Calu3 (cell line): ENCODE data around the gene TFCP2. TPM values are rescaled to one million over a fixed set of nuclear protein-coding genes. Genes with fewer than 3 reads are reported as not detected.

Source experiments
- BruUV-seq: library from RNA; stranded (reverse); fragments of 400-500 nt; replicated peaks from 2 replicates; lab custom pipeline; 2021; lab: Mats Ljungman, UMichigan
- CTCF ChIA-PET: fragments of 300-600 bp; sonication (Branson Sonifier 250); formaldehyde crosslinking; loops from one replicate; lab custom pipeline; 2022; ENCODE audit warnings: antibody characterized with exemption; lab: Charles Lee
- DNase-seq: peaks from one replicate; pipeline ENCODE4 v3.0.0; 2022
- H3K27ac Mint-ChIP-seq: one replicate; pipeline ENCODE4 v1.8.0; 2022; ENCODE audit warnings: mixed read lengths; ENCODE audit not compliant: unreplicated experiment
- H3K27me3 Mint-ChIP-seq: one replicate; pipeline ENCODE4 v1.8.0; 2022; ENCODE audit warnings: mixed read lengths; ENCODE audit not compliant: unreplicated experiment
- H3K36me3 Mint-ChIP-seq: one replicate; pipeline ENCODE4 v1.8.0; 2022; ENCODE audit warnings: mild to moderate bottlenecking, moderate library complexity, mixed read lengths; ENCODE audit not compliant: insufficient read depth, unreplicated experiment
- H3K4me1 Mint-ChIP-seq: one replicate; pipeline ENCODE4 v1.8.0; 2022; ENCODE audit warnings: mild to moderate bottlenecking, low read depth, mixed read lengths; ENCODE audit not compliant: unreplicated experiment
- H3K4me3 Mint-ChIP-seq: one replicate; pipeline ENCODE4 v1.8.0; 2022; ENCODE audit warnings: mild to moderate bottlenecking, low read depth, moderate library complexity, mixed read lengths; ENCODE audit not compliant: unreplicated experiment
- H3K9me3 Mint-ChIP-seq: one replicate; pipeline ENCODE4 v1.8.0; 2022; ENCODE audit warnings: low read depth, mixed read lengths; ENCODE audit not compliant: unreplicated experiment
- CTCF ChIP-seq: fragments of 200-600 bp; IDR thresholded peaks from one replicate; pipeline ENCODE4 v1.8.0; 2022; ENCODE audit warnings: antibody characterized with exemption; ENCODE audit not compliant: unreplicated experiment
- intact Hi-C: fragments of 100-400 bp; cut with micrococcal nuclease; formaldehyde crosslinking; loops from one replicate; pipeline ENCODE4 v1.10.0; 2022; ENCODE audit not compliant: unreplicated experiment
- total RNA-seq: library from RNA; stranded (reverse); gene quantifications from 2 replicates; pipeline ENCODE4 v1.2.3, GENCODE V29; 2022

The TFCP2 gene
- total RNA-seq, 1 experiment from 2014 or later = 19.6 TPM

DNA sequence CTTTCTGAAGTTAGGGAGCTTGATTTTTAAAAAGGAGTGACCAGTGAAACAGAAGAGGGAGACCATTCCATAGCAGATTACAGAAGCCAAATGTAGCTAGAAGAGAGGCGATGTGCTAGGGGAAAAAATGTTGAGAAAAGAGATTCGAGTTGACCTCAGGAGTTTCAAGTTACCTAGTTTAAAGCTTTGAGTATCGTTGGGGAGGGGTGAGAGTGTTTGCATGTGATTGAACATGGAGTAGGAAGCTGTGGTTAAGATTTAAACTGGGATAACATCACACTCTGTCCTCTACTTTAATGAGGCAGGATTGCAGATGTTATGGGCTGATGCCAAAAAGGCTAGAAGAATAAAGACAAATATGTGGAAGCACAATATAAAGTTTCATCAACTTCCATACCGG lies 121.1 kb downstream of the TFCP2 start:
- no peak overlapping the region for H3K27ac Mint-ChIP-seq
- DNase-seq = no peak
- CTCF ChIA-PET = interaction anchor here (0.6 kb wide), 1 partner anchor 960 kb away, joined by 3 read pairs; no protein-coding TSS in a partner anchor
- no peaks in the 10 kb centered on the region for H3K4me1 Mint-ChIP-seq
- no peak overlapping the region for H3K4me3 Mint-ChIP-seq
- no peaks in the 10 kb centered on the region for H3K27me3 Mint-ChIP-seq
- intact Hi-C loops = no loop called here
- H3K9me3 Mint-ChIP-seq = no peaks in the 10 kb centered on the region
- BruUV-seq = no TSS peak
- H3K36me3 Mint-ChIP-seq = peaks cover 25% of the 10 kb centered on the region
- no peak for TF ChIP-seq CTCF

DNA sequence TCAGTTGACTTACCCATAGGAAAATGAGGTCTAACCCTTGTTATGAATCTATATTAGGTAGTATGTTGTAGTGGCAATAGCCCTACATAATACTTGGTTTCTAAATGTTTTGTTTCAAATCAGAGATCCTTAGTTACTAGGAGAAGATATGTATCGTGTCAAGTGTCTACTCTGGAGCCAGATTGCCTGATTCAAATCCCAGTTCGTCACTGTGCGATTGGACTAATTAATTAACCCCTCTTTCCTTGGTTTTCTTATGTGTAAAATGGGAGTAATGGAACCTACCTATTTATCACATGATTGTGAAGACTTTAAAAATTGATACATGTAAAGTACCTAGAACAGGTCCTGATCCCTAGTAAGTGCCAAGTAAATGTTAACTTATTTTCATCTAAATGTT lies 123.4 kb downstream of the TFCP2 start:
- H3K9me3 Mint-ChIP-seq = no peaks in the 10 kb centered on the region
- H3K36me3 Mint-ChIP-seq = peaks cover 25% of the 10 kb centered on the region
- no peaks in the 10 kb centered on the region for H3K4me1 Mint-ChIP-seq
- H3K4me3 Mint-ChIP-seq = peak overlapping the region; percentile 88
- no peak for TF ChIP-seq CTCF
- no TSS peak for BruUV-seq
- DNase-seq = no peak
- CTCF ChIA-PET = no interaction called here
- intact Hi-C loops = no loop called here
- no peak overlapping the region for H3K27ac Mint-ChIP-seq
- no peaks in the 10 kb centered on the region for H3K27me3 Mint-ChIP-seq

DNA sequence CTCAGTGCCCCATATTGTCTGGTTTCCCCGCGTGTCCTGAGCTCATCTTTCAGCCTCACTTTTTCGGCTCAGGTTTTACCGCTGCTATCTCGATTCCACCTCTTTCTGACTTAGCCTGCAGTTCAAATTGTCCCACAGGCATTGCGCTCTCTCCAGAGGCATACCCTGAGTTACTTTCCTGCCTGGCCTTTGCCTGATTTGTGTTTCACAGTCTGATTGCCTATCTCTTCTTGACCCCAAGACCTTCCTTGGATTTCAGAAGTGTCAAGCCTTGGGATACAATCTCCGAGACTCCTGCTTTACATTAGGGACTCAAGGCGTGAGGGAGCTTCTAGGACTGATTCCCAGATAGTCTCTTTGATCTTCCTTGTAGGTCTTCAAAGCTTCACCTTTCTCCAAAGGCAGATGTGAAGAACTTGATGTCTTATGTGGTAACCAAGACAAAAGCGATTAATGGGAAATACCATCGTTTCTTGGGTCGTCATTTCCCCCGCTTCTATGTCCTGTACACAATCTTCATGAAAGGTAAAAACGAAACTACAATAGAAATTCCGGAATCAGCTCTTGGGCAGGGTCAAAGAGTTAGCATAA lies 124.2 kb downstream of the TFCP2 start:
- Mint-ChIP-seq H3K4me1 (no peaks in the 10 kb centered on the region), H3K27ac (peak overlapping the region; percentile 96), H3K27me3 (no peaks in the 10 kb centered on the region), H3K4me3 (peak overlapping the region; percentile 88), H3K9me3 (no peaks in the 10 kb centered on the region), H3K36me3 (peaks cover 25% of the 10 kb centered on the region)
- no peak for TF ChIP-seq CTCF
- BruUV-seq = TSS peak; percentile 73
- intact Hi-C loops = no loop called here
- no peak for DNase-seq
- CTCF ChIA-PET = interaction anchor here (0.8 kb wide), 1 partner anchor 50 kb away, joined by 4 read pairs; no protein-coding TSS in a partner anchor

GRCh38 chr12:51047655-51048540 lies 125.0 kb downstream of the TFCP2 start, which contains the start of gene LETMD1:
Gene LETMD1 (plus strand): TSS chr12:51048327. CDS start chr12:51048357, 30 bp downstream.
- no peaks in the 10 kb centered on the region for H3K27me3 Mint-ChIP-seq
- intact Hi-C loops = no loop called here
- H3K9me3 Mint-ChIP-seq = no peaks in the 10 kb centered on the region
- no peaks in the 10 kb centered on the region for H3K4me1 Mint-ChIP-seq
- H3K4me3 Mint-ChIP-seq = peak within 1 kb of the TSS; percentile 88
- CTCF ChIA-PET = interaction anchor here (0.8 kb wide), 1 partner anchor 51 kb away, joined by 4 read pairs; no protein-coding TSS in a partner anchor
- H3K27ac Mint-ChIP-seq = peak within 1 kb of the TSS; percentile 96
- peaks cover 25% of the 10 kb centered on the region for H3K36me3 Mint-ChIP-seq
- peak; percentile 66 for TF ChIP-seq CTCF
- BruUV-seq = TSS peak; percentile 89
- peak; percentile 85 for DNase-seq

Other genes starting within 250 kb of the TFCP2 start
- gene HIGD1C, start 220.6 kb downstream of the TFCP2 start, total RNA-seq = not detected in 2 replicates
- 49.5 and 51.3 TPM in 2 replicates for gene SLC11A2, start 146.8 kb downstream of the TFCP2 start, total RNA-seq
- 41.6 and 47.1 TPM in 2 replicates for gene LETMD1, start 124.8 kb downstream of the TFCP2 start, total RNA-seq
- gene CSRNP2, start 89.5 kb downstream of the TFCP2 start, total RNA-seq = 18.1 and 19.5 TPM in 2 replicates
- 2.5 and 4.2 TPM in 2 replicates for gene POU6F1, start 44.9 kb upstream of the TFCP2 start, total RNA-seq
- 96.3 and 103 TPM in 2 replicates for gene DAZAP2, start 65.7 kb upstream of the TFCP2 start, total RNA-seq
- 60.9 and 64.1 TPM in 2 replicates for gene SMAGP, start 97.3 kb upstream of the TFCP2 start, total RNA-seq
- gene BIN2, start 151.0 kb upstream of the TFCP2 start, total RNA-seq = not detected in 2 replicates
- gene CELA1, start 173.5 kb upstream of the TFCP2 start, total RNA-seq = not detected in 2 replicates
- 34.0 and 45.3 TPM in 2 replicates for gene GALNT6, start 218.3 kb upstream of the TFCP2 start, total RNA-seq